GM12878 (cell line): ENCODE results near the gene LRP5. TPM values are rescaled to one million over a fixed set of nuclear protein-coding genes. Genes with fewer than 3 reads are reported as not detected.
A peak's percentile ranks its signal among the peaks of the same experiment; 100 is the strongest.

Source experiments
- ATF7 ChIP-seq: fragments of 450-650 bp; IDR thresholded peaks from 2 replicates; pipeline ENCODE4 v1.6.1; 2016; ENCODE audit warnings: low read depth, mild to moderate bottlenecking
- DPF2 ChIP-seq: fragments of 450-650 bp; IDR thresholded peaks from 2 replicates; pipeline ENCODE4 v1.6.1; 2017; ENCODE audit warnings: mild to moderate bottlenecking
- EGR1 ChIP-seq, 2 experiments: IDR thresholded peaks; 1 replicate in 1 of 2; 2 replicates in 1 of 2; pipeline ENCODE4 v1.6.1; 2011 to 2012; ENCODE audit warnings: low read depth in 2 of 2, low read length in 2 of 2, borderline replicate concordance in 1 of 2, mild to moderate bottlenecking in 1 of 2, moderate library complexity in 1 of 2
- FOXK2 ChIP-seq: fragments of 450-650 bp; IDR thresholded peaks from 2 replicates; pipeline ENCODE4 v1.6.1; 2017; ENCODE audit warnings: mild to moderate bottlenecking, moderate library complexity
- GATAD2B ChIP-seq: fragments of 450-650 bp; conservative IDR thresholded peaks from 2 replicates; pipeline ENCODE4 v1.6.1; 2017; ENCODE audit warnings: low read depth, mild to moderate bottlenecking, moderate library complexity
- LARP7 ChIP-seq: fragments of 450-650 bp; IDR thresholded peaks from 2 replicates; pipeline ENCODE4 v1.6.1; 2017; ENCODE audit warnings: mild to moderate bottlenecking
- PBX3 ChIP-seq: IDR thresholded peaks from 2 replicates; pipeline ENCODE4 v1.6.1; 2011; ENCODE audit warnings: mild to moderate bottlenecking, low read depth, low read length, moderate library complexity; ENCODE audit not compliant: insufficient replicate concordance
- POLR2A ChIP-seq: IDR thresholded peaks from 2 replicates; pipeline ENCODE4 v1.6.1; 2011; ENCODE audit warnings: low read depth, mild to moderate bottlenecking, low read length
- RELA ChIP-seq: fragments of 450-650 bp; IDR thresholded peaks from 2 replicates; pipeline ENCODE4 v1.8.0; 2014; ENCODE audit warnings: borderline replicate concordance; ENCODE audit not compliant: partially characterized antibody
- RELB ChIP-seq: fragments of 450-650 bp; IDR thresholded peaks from 2 replicates; pipeline ENCODE4 v1.6.1; 2017; ENCODE audit warnings: low read depth, mild to moderate bottlenecking, moderate library complexity
- SMC3 ChIP-seq: IDR thresholded peaks from 2 replicates; pipeline ENCODE4 v1.6.1; 2011; ENCODE audit warnings: low read length, improper control_type of control experiment, borderline replicate concordance
- SREBF2 ChIP-seq: IDR thresholded peaks from 2 replicates; pipeline ENCODE4 v1.6.1; 2012; ENCODE audit warnings: mild to moderate bottlenecking, low read length
- ZBTB40 ChIP-seq: fragments of 450-650 bp; IDR thresholded peaks from 2 replicates; pipeline ENCODE4 v1.6.1; 2016; ENCODE audit warnings: mild to moderate bottlenecking, moderate library complexity, borderline replicate concordance
- polyA plus RNA-seq, 11 experiments: library from polyadenylated mRNA; depleted of rRNA in 4 of 11; unstranded in 6 of 11; stranded (reverse) in 5 of 11; fragments of >200 nt; fragmentation: Nextera tagmentation in 4 of 11; fragmentation: Illumina TruSeq in 1 of 11; extraction: Ambion mirVana in 4 of 11; extraction: Trizol in 1 of 11; gene quantifications; 1 replicate in 1 of 11; 2 replicates in 10 of 11; pipeline versions ENCODE4 v1.2.1 to v1.2.3, GENCODE V29; 2011 to 2016; ENCODE audit warnings: inconsistent platforms in 2 of 11, missing spikeins in 2 of 11, low read depth in 1 of 11
- total RNA-seq, 4 experiments: library from RNA; depleted of rRNA in 3 of 4; stranded (reverse); fragments of >200 nt in 3 of 4; fragmentation: Illumina TruSeq in 1 of 4; extraction: Trizol in 1 of 4; gene quantifications; 2 replicates each; pipeline versions ENCODE4 v1.2.1 to v1.2.3, GENCODE V29; 2013 to 2021
- TF ChIP-seq, protein P1 (sequence below): IDR thresholded peaks from 2 replicates; pipeline ENCODE4 v1.6.1; 2011; ENCODE audit warnings: low read depth, low read length, improper control_type of control experiment, borderline replicate concordance
- TF ChIP-seq, protein P2 (sequence below): IDR thresholded peaks from 2 replicates; pipeline ENCODE4 v1.6.1; 2012; ENCODE audit warnings: mild to moderate bottlenecking, low read depth, low read length

Gene LRP5
- total and polyA plus RNA-seq, 10 of the 15 experiments (the other 5 are each of a cell fraction or from before 2014, with no cell fraction given): 0.37 to 34.0 (median 6.6) TPM

DNA sequence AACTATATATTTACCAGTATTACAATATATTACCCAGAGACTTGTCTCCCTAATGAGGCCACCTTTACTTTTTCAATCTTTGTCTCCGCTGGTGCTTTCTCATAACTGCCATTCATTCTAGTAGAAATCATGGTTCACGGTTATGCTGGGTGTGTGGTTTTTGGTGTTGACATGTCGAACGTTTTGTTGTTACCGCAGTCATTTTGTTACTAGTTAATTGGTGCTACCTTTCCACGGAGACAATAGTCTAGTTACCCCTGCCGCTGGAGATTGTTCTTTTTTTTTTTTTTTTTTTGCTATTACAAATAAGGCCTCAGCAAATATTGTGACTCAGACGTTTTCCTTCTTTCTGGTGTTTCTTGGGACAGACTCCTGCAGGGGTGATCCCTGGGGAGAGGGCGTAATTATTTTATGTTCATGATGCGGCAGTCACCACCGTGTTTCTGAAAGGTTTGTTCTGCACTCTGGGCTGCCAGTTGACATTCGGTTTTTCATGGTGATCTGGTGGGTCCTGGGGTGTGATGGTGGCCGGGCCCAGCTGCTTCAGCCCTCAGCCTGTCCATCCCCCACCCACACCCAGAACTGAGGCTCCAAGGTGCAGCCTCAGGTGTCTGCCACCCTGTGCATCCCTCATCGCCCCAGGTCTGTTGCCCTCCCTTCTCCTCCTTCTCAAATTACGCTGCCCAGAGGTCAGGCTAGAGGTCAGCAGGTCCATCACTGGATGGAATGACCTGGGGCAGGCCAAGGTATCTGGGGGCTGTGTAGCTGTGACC is 28.6 kb downstream of the LRP5 start (continued):
- TF ChIP-seq ZBTB40: no peak
- TF ChIP-seq DPF2: 0 out of 2 replicates have a peak, but pooled peaks have one; percentile 32
- no peak for TF ChIP-seq PBX3
- TF ChIP-seq GATAD2B: no peak
- TF ChIP-seq POLR2A: no peak
- no peak for TF ChIP-seq FOXK2
- TF ChIP-seq, protein P1, sequence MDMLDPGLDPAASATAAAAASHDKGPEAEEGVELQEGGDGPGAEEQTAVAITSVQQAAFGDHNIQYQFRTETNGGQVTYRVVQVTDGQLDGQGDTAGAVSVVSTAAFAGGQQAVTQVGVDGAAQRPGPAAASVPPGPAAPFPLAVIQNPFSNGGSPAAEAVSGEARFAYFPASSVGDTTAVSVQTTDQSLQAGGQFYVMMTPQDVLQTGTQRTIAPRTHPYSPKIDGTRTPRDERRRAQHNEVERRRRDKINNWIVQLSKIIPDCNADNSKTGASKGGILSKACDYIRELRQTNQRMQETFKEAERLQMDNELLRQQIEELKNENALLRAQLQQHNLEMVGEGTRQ: no peak
- peak; percentile 59 for TF ChIP-seq ATF7
- no peak for TF ChIP-seq SMC3
- TF ChIP-seq SREBF2: no peak
- TF ChIP-seq, protein P2, sequence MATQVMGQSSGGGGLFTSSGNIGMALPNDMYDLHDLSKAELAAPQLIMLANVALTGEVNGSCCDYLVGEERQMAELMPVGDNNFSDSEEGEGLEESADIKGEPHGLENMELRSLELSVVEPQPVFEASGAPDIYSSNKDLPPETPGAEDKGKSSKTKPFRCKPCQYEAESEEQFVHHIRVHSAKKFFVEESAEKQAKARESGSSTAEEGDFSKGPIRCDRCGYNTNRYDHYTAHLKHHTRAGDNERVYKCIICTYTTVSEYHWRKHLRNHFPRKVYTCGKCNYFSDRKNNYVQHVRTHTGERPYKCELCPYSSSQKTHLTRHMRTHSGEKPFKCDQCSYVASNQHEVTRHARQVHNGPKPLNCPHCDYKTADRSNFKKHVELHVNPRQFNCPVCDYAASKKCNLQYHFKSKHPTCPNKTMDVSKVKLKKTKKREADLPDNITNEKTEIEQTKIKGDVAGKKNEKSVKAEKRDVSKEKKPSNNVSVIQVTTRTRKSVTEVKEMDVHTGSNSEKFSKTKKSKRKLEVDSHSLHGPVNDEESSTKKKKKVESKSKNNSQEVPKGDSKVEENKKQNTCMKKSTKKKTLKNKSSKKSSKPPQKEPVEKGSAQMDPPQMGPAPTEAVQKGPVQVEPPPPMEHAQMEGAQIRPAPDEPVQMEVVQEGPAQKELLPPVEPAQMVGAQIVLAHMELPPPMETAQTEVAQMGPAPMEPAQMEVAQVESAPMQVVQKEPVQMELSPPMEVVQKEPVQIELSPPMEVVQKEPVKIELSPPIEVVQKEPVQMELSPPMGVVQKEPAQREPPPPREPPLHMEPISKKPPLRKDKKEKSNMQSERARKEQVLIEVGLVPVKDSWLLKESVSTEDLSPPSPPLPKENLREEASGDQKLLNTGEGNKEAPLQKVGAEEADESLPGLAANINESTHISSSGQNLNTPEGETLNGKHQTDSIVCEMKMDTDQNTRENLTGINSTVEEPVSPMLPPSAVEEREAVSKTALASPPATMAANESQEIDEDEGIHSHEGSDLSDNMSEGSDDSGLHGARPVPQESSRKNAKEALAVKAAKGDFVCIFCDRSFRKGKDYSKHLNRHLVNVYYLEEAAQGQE: no peak
- TF ChIP-seq RELA: no peak
- no peak for TF ChIP-seq EGR1 (IDR thresholded peaks at IDR 0.05; ENCODE audit: borderline replicate concordance in 1 of 2, low read depth in 2 of 2, low read length in 2 of 2)
- peak; percentile 33; the same call in 1 of the 2 replicates for TF ChIP-seq RELB
- no peak for TF ChIP-seq LARP7
